PC-3 (cell line): ENCODE results near the gene CACTIN.

Source experiments
- EZH2 ChIP-seq: fragments of 300-600 bp; sonication (generic); IDR thresholded peaks from one replicate; pipeline ENCODE4 v1.6.1; 2017; ENCODE audit warnings: antibody characterized with exemption, mild to moderate bottlenecking, low read length; ENCODE audit not compliant: unreplicated experiment
- EZH2phosphoT487 ChIP-seq: fragments of 300-600 bp; sonication (generic); IDR thresholded peaks from 2 replicates; pipeline ENCODE4 v1.6.1; 2018; ENCODE audit warnings: mild to moderate bottlenecking, antibody characterized with exemption, low read length, borderline replicate concordance
- TF ChIP-seq, protein P1 (sequence below): fragments of 300-600 bp; sonication (generic); conservative IDR thresholded peaks from 2 replicates; pipeline ENCODE4 v1.5.1; 2017; ENCODE audit warnings: antibody characterized with exemption, low read depth, mild to moderate bottlenecking, low read length

GRCh38 chr19:3577723-3578344, 48.8 kb downstream of the CACTIN start:
- TF ChIP-seq EZH2 = no peak
- TF ChIP-seq, protein P1, sequence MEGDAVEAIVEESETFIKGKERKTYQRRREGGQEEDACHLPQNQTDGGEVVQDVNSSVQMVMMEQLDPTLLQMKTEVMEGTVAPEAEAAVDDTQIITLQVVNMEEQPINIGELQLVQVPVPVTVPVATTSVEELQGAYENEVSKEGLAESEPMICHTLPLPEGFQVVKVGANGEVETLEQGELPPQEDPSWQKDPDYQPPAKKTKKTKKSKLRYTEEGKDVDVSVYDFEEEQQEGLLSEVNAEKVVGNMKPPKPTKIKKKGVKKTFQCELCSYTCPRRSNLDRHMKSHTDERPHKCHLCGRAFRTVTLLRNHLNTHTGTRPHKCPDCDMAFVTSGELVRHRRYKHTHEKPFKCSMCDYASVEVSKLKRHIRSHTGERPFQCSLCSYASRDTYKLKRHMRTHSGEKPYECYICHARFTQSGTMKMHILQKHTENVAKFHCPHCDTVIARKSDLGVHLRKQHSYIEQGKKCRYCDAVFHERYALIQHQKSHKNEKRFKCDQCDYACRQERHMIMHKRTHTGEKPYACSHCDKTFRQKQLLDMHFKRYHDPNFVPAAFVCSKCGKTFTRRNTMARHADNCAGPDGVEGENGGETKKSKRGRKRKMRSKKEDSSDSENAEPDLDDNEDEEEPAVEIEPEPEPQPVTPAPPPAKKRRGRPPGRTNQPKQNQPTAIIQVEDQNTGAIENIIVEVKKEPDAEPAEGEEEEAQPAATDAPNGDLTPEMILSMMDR = no peak
- no peak for TF ChIP-seq EZH2phosphoT487
